ENCODE data around the gene PCCA.

DNA sequence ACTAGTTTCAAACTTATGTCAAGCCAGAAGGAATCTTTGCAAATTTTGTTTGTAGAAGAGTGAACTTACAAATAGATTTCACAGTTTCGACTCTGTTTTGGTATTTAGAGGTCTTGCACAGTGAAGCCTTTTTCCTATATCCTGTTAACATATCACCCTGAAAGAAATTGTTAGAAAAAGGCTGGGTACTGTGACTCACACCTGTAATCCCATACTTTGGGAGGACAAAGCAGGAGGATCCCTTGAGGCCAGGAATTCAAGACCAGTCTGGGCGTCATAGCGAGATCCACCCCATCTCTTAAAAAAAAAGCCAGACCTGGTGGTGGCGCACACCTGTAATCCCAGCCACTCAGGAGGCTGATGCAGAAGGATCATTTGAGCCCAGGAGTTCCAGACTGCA is 275.7 kb downstream of the PCCA start:
- no peak for TF ChIP-seq YY1 (IDR thresholded peaks at IDR 0.05; ENCODE audit: insufficient read depth, insufficient read length)
- no peak for TF ChIP-seq ZNF274 (IDR thresholded peaks at IDR 0.05; ENCODE audit: low read depth, low read length)
